ENCODE data around the gene ADAM29.
"Not testable (repeated sequence)": the region's sequence is repeated elsewhere in the genome, so short reads cannot be mapped to it uniquely, and the experiment has no call there.

The ADAM29 gene

DNA sequence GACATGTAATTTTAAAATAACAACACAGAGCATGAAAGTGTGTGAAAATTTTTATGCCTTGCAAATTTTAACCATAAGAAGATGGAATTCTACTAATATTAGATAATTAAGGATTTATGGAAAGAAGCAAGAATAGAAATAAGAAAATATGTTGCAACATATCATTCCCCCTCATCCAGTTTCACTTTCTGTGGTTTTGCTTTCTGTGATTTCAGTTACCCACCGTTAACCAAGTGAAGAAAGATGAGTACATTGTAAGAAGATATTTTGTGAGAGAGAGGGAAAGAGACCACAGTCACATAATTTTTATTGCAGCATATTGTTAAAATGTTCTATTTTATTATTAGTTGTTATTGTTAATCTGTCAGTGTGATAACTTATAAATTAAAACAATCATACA is 77.9 kb downstream of the ADAM29 start:
- TF ChIP-seq, protein P1, sequence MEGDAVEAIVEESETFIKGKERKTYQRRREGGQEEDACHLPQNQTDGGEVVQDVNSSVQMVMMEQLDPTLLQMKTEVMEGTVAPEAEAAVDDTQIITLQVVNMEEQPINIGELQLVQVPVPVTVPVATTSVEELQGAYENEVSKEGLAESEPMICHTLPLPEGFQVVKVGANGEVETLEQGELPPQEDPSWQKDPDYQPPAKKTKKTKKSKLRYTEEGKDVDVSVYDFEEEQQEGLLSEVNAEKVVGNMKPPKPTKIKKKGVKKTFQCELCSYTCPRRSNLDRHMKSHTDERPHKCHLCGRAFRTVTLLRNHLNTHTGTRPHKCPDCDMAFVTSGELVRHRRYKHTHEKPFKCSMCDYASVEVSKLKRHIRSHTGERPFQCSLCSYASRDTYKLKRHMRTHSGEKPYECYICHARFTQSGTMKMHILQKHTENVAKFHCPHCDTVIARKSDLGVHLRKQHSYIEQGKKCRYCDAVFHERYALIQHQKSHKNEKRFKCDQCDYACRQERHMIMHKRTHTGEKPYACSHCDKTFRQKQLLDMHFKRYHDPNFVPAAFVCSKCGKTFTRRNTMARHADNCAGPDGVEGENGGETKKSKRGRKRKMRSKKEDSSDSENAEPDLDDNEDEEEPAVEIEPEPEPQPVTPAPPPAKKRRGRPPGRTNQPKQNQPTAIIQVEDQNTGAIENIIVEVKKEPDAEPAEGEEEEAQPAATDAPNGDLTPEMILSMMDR (IDR thresholded peaks at IDR 0.05; ENCODE audit: unreplicated experiment in 3 of 3), result no peak
- Mint-ChIP-seq H3K36me3 (ENCODE audit: low read depth) (no peaks in the 10 kb centered on the region), H3K9me3 (peaks cover 2% of the 10 kb centered on the region), H3K4me1 (no peaks in the 10 kb centered on the region), H3K27me3 (ENCODE audit: low read depth) (no peaks in the 10 kb centered on the region), H3K27ac (no peak overlapping the region), H3K4me3 (no peak overlapping the region)

DNA sequence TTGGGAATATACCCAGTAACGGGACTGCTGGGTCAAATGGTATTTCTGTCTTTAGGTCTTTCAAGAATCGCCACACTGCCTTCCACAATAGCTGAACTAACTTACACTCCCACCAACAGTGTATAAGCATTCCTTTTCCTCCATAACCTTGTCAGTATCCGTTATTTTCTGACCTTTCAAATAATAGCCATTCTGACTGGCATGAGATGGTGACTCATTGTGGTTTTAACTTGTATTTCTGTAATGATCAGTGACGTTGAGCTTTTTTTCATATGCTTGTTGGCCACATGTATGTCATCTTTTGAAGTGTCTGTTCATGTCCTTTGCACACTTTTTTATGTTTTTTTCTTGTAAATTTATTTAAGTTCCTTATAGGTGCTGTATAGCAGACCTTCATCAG is 81.2 kb downstream of the ADAM29 start:
- no peaks in the 10 kb centered on the region for H3K4me1 Mint-ChIP-seq
- no peak overlapping the region for H3K27ac Mint-ChIP-seq
- H3K27me3 Mint-ChIP-seq (ENCODE audit: low read depth), result no peaks in the 10 kb centered on the region
- H3K9me3 Mint-ChIP-seq, result no peaks in the 10 kb centered on the region
- TF ChIP-seq, protein P1 (IDR thresholded peaks at IDR 0.05; ENCODE audit: unreplicated experiment in 3 of 3), result no peak
- no peak overlapping the region for H3K4me3 Mint-ChIP-seq
- H3K36me3 Mint-ChIP-seq (ENCODE audit: low read depth), result no peaks in the 10 kb centered on the region

DNA sequence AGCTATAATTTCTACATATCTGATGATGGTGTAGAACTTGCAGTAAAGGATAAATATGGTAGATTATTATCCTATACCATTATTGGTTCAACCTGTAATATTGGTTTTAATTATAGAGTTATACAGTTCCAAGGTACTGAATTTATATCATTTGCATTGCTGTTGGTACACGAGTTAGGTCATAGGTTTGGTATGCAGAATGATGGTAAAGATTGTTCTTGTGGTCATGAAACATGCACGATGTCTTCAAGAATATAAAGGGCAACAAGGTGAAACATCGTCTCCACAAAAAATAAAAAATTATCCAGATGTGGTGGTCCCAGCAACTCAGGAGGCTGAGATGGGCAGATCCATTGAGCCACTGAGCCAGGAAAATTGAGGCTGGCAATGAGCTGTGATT is 99.6 kb downstream of the ADAM29 start:
- H3K36me3 Mint-ChIP-seq (ENCODE audit: low read depth), result no peaks in the 10 kb centered on the region
- no peaks in the 10 kb centered on the region for H3K27me3 Mint-ChIP-seq (ENCODE audit: low read depth)
- no peak overlapping the region for H3K27ac Mint-ChIP-seq
- H3K4me1 Mint-ChIP-seq, result no peaks in the 10 kb centered on the region
- no peak overlapping the region for H3K4me3 Mint-ChIP-seq
- H3K9me3 Mint-ChIP-seq, result no peaks in the 10 kb centered on the region
- TF ChIP-seq, protein P1 (IDR thresholded peaks at IDR 0.05; ENCODE audit: unreplicated experiment in 3 of 3), result no peak

DNA sequence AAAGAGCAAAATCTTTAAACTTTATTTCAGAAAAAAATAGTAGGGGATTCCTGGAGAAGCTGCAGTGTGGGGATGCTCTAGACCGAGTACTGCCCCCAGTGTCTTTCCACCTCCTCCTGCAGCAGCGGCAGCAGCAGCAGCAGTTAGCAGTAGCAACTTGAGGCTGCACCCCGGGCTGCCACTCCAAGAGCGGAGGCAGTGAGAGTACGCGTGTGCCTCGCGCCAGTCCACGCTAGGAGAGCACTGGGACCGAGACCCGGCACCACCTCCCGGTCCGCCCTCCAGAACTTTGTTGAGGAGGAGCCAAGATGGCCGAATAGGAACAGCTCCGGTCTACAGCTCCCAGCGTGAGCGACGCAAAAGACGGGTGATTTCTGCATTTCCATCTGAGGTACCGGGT is 101.3 kb downstream of the ADAM29 start:
- not testable (repeated sequence) for H3K27ac Mint-ChIP-seq; H3K36me3 Mint-ChIP-seq (ENCODE audit: low read depth); H3K27me3 Mint-ChIP-seq (ENCODE audit: low read depth); H3K4me3 Mint-ChIP-seq; H3K4me1 Mint-ChIP-seq; H3K9me3 Mint-ChIP-seq

Data from nephron (organoid).